Measurements from ENCODE around the gene EMILIN2. TPM values are rescaled to one million over a fixed set of nuclear protein-coding genes. Genes with fewer than 3 reads are reported as not detected.
A peak's percentile ranks its signal among the peaks of the same experiment; 100 is the strongest.

EMILIN2 gene
- total RNA-seq, 1 donor, result 24.0 TPM

- no peak for DNase-seq (ENCODE audit: low read depth in 2 of 3, low spot score in 2 of 3)
These were observed 48.6 kb downstream of the EMILIN2 start for GRCh38 chr18:2895391-2895790.

- DNase-seq (ENCODE audit: low read depth in 2 of 3, low spot score in 2 of 3), result no peak
These were observed 50.2 kb downstream of the EMILIN2 start for GRCh38 chr18:2896990-2897389.

GRCh38 chr18:2897448-2898185 lies 50.8 kb downstream of the EMILIN2 start:
- DNase-seq (ENCODE audit: low read depth in 2 of 3, low spot score in 2 of 3), result no peak

- peak in 1 of 3 donors; percentile 35 for DNase-seq (ENCODE audit: low read depth in 2 of 3, low spot score in 2 of 3)
These were observed 51.4 kb downstream of the EMILIN2 start for GRCh38 chr18:2898186-2898640.

GRCh38 chr18:2900684-2901422 lies 54.0 kb downstream of the EMILIN2 start:
- no peak for DNase-seq (ENCODE audit: low read depth in 2 of 3, low spot score in 2 of 3)

GRCh38 chr18:2901423-2901985 lies 54.7 kb downstream of the EMILIN2 start:
- DNase-seq (ENCODE audit: low read depth in 2 of 3, low spot score in 2 of 3), result no peak

GRCh38 chr18:2902327-2902726 lies 55.5 kb downstream of the EMILIN2 start:
- DNase-seq (ENCODE audit: low read depth in 2 of 3, low spot score in 2 of 3), result no peak

- no peak for DNase-seq (ENCODE audit: low read depth in 2 of 3, low spot score in 2 of 3)
These were observed 56.2 kb downstream of the EMILIN2 start for GRCh38 chr18:2903006-2903405.

- peak in 2 of 3 donors; percentile 31 to 35 for DNase-seq (ENCODE audit: low read depth in 2 of 3, low spot score in 2 of 3)
These were observed 59.3 kb downstream of the EMILIN2 start for GRCh38 chr18:2905854-2906703.

- DNase-seq (ENCODE audit: low read depth in 2 of 3, low spot score in 2 of 3), result peak in 2 of 3 donors; percentile 55 to 59
These were observed 60.1 kb downstream of the EMILIN2 start for GRCh38 chr18:2906704-2907549.

- DNase-seq (ENCODE audit: low read depth in 2 of 3, low spot score in 2 of 3), result no peak
These were observed 60.8 kb downstream of the EMILIN2 start for GRCh38 chr18:2907550-2908135.

GRCh38 chr18:2908166-2908945 lies 61.5 kb downstream of the EMILIN2 start:
- no peak for DNase-seq (ENCODE audit: low read depth in 2 of 3, low spot score in 2 of 3)

- no peak for DNase-seq (ENCODE audit: low read depth in 2 of 3, low spot score in 2 of 3)
These were observed 62.1 kb downstream of the EMILIN2 start for GRCh38 chr18:2908946-2909335.

GRCh38 chr18:2909431-2910140 lies 62.8 kb downstream of the EMILIN2 start:
- no peak for DNase-seq (ENCODE audit: low read depth in 2 of 3, low spot score in 2 of 3)

GRCh38 chr18:2910261-2910660 lies 63.5 kb downstream of the EMILIN2 start:
- no peak for DNase-seq (ENCODE audit: low read depth in 2 of 3, low spot score in 2 of 3)

GRCh38 chr18:2910751-2911425 lies 64.1 kb downstream of the EMILIN2 start:
- no peak for DNase-seq (ENCODE audit: low read depth in 2 of 3, low spot score in 2 of 3)

- DNase-seq (ENCODE audit: low read depth in 2 of 3, low spot score in 2 of 3), result no peak
These were observed 64.7 kb downstream of the EMILIN2 start for GRCh38 chr18:2911533-2911932.
